Keratinocyte (primary cell): ENCODE data around the gene CELSR1. TPM values are rescaled to one million over a fixed set of nuclear protein-coding genes. Genes with fewer than 3 reads are reported as not detected.
A peak's percentile ranks its signal among the peaks of the same experiment; 100 is the strongest.

ENCODE experiments used
- DNase-seq: peaks from one replicate; pipeline ENCODE4 v3.0.0-alpha.2; 2011; ENCODE audit warnings: low read depth, missing footprints, low spot score
- FAIRE-seq: peaks from 2 replicates; lab custom pipeline; 2011; peaks lifted over from hg19 to GRCh38; lab: Jason Lieb, UNC
- H2AFZ ChIP-seq: 2 replicates; pipeline ENCODE4 v1.6.0; 2012; ENCODE audit warnings: low read length, control low read depth, inconsistent platforms; ENCODE audit not compliant: control insufficient read depth
- H3K27ac ChIP-seq: 2 replicates; pipeline ENCODE4 v1.5.1; 2011; ENCODE audit warnings: low read length; ENCODE audit not compliant: control insufficient read depth, insufficient read depth
- H3K27me3 ChIP-seq: 3 replicates; pipeline ENCODE4 v1.6.0; 2011; ENCODE audit warnings: low read length; ENCODE audit not compliant: control insufficient read depth, insufficient read depth; ENCODE audit errors: extremely low read depth
- H3K36me3 ChIP-seq, 2 experiments: 2 replicates in 1 of 2; 3 replicates in 1 of 2; pipeline ENCODE4 v1.5.1; 2011; ENCODE audit warnings: low read length in 2 of 2, mild to moderate bottlenecking in 1 of 2; ENCODE audit not compliant: control insufficient read depth in 2 of 2, insufficient read depth in 2 of 2; ENCODE audit errors: extremely low read depth in 1 of 2
- H3K4me1 ChIP-seq: 3 replicates; pipeline ENCODE4 v1.5.1; 2011; ENCODE audit warnings: low read length; ENCODE audit not compliant: control insufficient read depth, insufficient read depth; ENCODE audit errors: extremely low read depth
- H3K4me2 ChIP-seq: 3 replicates; pipeline ENCODE4 v1.6.0; 2011; ENCODE audit warnings: low read depth, low read length; ENCODE audit not compliant: control insufficient read depth, insufficient read depth; ENCODE audit errors: extremely low read depth
- H3K4me3 ChIP-seq, 3 experiments: fragments of 200-600 bp in 1 of 3; sonication (generic) in 1 of 3; 2 replicates in 2 of 3; 3 replicates in 1 of 3; pipeline ENCODE4 v1.5.1; 2011 to 2016; ENCODE audit warnings: low read length in 3 of 3, mild to moderate bottlenecking in 3 of 3, control low read depth in 2 of 3, inconsistent platforms in 1 of 3, low read depth in 1 of 3, mixed read lengths in 1 of 3, mixed run types in 1 of 3, moderate library complexity in 1 of 3; ENCODE audit not compliant: control insufficient read depth in 2 of 3, insufficient read depth in 2 of 3; ENCODE audit errors: extremely low read depth in 1 of 3
- H3K79me2 ChIP-seq: 2 replicates; pipeline ENCODE4 v1.6.0; 2012; ENCODE audit warnings: low read length; ENCODE audit not compliant: control insufficient read depth, insufficient read depth
- H3K9ac ChIP-seq: 3 replicates; pipeline ENCODE4 v1.6.0; 2011; ENCODE audit warnings: low read length; ENCODE audit not compliant: control insufficient read depth, insufficient read depth; ENCODE audit errors: extremely low read depth
- H3K9me1 ChIP-seq: 3 replicates; pipeline ENCODE4 v1.6.0; 2011; ENCODE audit warnings: low read length; ENCODE audit not compliant: control insufficient read depth, insufficient read depth; ENCODE audit errors: extremely low read depth
- H3K9me3 ChIP-seq: 2 replicates; pipeline ENCODE4 v1.5.1; 2012; ENCODE audit warnings: low read depth, low read length; ENCODE audit not compliant: control insufficient read depth
- H4K20me1 ChIP-seq: 3 replicates; pipeline ENCODE4 v1.6.0; 2011; ENCODE audit warnings: low read length; ENCODE audit not compliant: control insufficient read depth, insufficient read depth; ENCODE audit errors: extremely low read depth
- EZH2 ChIP-seq: IDR thresholded peaks from one replicate; pipeline ENCODE4 v1.6.1; 2012; ENCODE audit warnings: inconsistent platforms, mild to moderate bottlenecking, low read length, moderate library complexity
- dilution Hi-C: fragments of 300-500 bp; cut with MboI; formaldehyde crosslinking; loops from one replicate; pipeline ENCODE4 v1.7.0; 2020; ENCODE audit warnings: low sequenced_read_pairs; ENCODE audit not compliant: extremely low pct_ligation_motif_present
- polyA plus RNA-seq, 5 experiments: library from polyadenylated mRNA; depleted of rRNA in 3 of 5; stranded (reverse) in 3 of 5; stranded (forward) in 1 of 5; unstranded in 1 of 5; fragments of >200 nt; gene quantifications; 1 replicate in 1 of 5; 2 replicates in 3 of 5; 3 replicates in 1 of 5; pipeline versions ENCODE4 v1.2.1 to v1.2.3, GENCODE V29; 2011 to 2012; ENCODE audit warnings: missing spikeins in 2 of 5, low read depth in 1 of 5, low replicate concordance in 1 of 5
- TF ChIP-seq, protein P1 (sequence below), 3 experiments: IDR thresholded peaks in 1 of 3; conservative IDR thresholded peaks in 1 of 3; optimal IDR thresholded peaks in 1 of 3; 2 replicates in 2 of 3; 3 replicates in 1 of 3; pipeline versions ENCODE3 to v1.5.1; 2011; ENCODE audit warnings: low read length in 3 of 3, mild to moderate bottlenecking in 3 of 3, moderate library complexity in 2 of 3, control low read depth in 1 of 3, inconsistent platforms in 1 of 3; ENCODE audit not compliant: insufficient read depth in 2 of 3; ENCODE audit errors: extremely low read depth in 1 of 3

The CELSR1 gene
- polyA plus RNA-seq, 1 donor (not counting 4 experiments of a cell fraction or from before 2014, with no cell fraction given), result 16.1 TPM

DNA sequence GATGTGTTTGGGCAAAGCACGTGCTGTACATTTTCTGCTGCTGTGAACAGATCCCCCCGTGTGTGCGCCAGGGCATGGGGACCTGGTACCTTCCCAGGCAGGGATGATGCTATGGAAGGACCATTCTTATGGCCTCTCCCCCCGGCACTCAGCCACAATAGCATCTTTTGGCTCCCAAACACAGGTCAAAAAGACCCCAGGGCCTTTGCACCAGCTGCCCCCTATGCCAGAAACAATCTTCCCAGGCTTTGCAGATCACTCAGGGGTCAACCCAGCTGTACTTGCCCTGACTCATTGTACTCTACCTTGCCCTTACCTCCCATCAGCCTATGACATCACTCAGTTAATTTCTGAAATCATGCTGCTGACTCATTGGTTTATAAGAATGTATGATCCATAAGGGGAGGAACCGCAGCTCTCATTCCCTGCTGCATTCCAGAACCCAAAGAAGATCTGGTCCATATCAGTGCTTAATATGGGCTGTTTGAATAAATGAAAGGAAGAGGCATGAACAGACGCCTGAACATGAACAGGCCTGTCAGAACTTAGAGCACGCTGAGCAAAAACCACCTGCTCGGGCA is 100.7 kb downstream of the CELSR1 start:
- no peak overlapping the region for H3K4me3 ChIP-seq
- H2AFZ ChIP-seq, result no peak overlapping the region
- TF ChIP-seq EZH2, result no peak
- TF ChIP-seq, protein P1, sequence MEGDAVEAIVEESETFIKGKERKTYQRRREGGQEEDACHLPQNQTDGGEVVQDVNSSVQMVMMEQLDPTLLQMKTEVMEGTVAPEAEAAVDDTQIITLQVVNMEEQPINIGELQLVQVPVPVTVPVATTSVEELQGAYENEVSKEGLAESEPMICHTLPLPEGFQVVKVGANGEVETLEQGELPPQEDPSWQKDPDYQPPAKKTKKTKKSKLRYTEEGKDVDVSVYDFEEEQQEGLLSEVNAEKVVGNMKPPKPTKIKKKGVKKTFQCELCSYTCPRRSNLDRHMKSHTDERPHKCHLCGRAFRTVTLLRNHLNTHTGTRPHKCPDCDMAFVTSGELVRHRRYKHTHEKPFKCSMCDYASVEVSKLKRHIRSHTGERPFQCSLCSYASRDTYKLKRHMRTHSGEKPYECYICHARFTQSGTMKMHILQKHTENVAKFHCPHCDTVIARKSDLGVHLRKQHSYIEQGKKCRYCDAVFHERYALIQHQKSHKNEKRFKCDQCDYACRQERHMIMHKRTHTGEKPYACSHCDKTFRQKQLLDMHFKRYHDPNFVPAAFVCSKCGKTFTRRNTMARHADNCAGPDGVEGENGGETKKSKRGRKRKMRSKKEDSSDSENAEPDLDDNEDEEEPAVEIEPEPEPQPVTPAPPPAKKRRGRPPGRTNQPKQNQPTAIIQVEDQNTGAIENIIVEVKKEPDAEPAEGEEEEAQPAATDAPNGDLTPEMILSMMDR (optimal IDR thresholded peaks at IDR 0.05 in 1 of 3, IDR thresholded peaks at IDR 0.05 in 1 of 3, conservative IDR thresholded peaks at IDR 0.05 in 1 of 3; ENCODE audit: extremely low read depth in 1 of 3, insufficient read depth in 2 of 3, low read length in 3 of 3), result no peak
- dilution Hi-C loops, result no loop called here
- peak overlapping the region; percentile 24 for H3K4me2 ChIP-seq
- no peaks in the 10 kb centered on the region for H3K27me3 ChIP-seq
- peaks cover 6% of the 10 kb centered on the region for H3K4me1 ChIP-seq
- H3K36me3 ChIP-seq, result peaks cover 14 to 20% of the 10 kb centered on the region in 2 experiments
- no peaks in the 10 kb centered on the region for H4K20me1 ChIP-seq
- no peaks in the 10 kb centered on the region for H3K9me3 ChIP-seq
- H3K79me2 ChIP-seq, result no peaks in the 10 kb centered on the region
- no peaks in the 10 kb centered on the region for H3K9me1 ChIP-seq
- DNase-seq (peak; percentile 87), FAIRE-seq (peak; percentile 88)
- no peak overlapping the region for H3K9ac ChIP-seq
- peak overlapping the region; percentile 28 for H3K27ac ChIP-seq

DNA sequence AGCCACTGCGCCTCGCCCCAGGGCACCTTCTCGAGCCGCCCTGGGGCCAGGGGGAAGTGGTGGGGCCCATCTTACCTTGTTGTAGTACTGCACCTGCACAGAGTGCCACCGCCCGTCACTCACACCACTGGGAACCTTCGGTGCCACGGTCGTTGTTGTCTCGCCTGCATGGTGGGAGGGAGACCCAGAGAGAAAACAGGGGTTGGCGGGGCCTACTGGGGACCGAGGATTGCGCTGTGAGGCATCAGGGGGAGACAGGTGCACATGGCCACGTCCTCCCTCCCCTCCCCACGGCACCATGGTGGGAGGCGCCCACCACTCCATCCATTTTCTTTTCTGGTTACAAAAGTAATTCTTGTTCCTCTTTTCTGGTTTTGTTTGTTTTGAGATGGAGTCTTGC is 104.1 kb downstream of the CELSR1 start:
- no peaks in the 10 kb centered on the region for H4K20me1 ChIP-seq
- no peak overlapping the region for H3K9ac ChIP-seq
- H3K9me1 ChIP-seq, result no peaks in the 10 kb centered on the region
- no peak overlapping the region for H2AFZ ChIP-seq
- TF ChIP-seq, protein P1 (optimal IDR thresholded peaks at IDR 0.05 in 1 of 3, IDR thresholded peaks at IDR 0.05 in 1 of 3, conservative IDR thresholded peaks at IDR 0.05 in 1 of 3; ENCODE audit: extremely low read depth in 1 of 3, insufficient read depth in 2 of 3, low read length in 3 of 3), result no peak
- TF ChIP-seq EZH2, result no peak
- no peaks in the 10 kb centered on the region for H3K9me3 ChIP-seq
- FAIRE-seq (no peak), DNase-seq (no peak)
- dilution Hi-C loops, result no loop called here
- no peaks in the 10 kb centered on the region for H3K27me3 ChIP-seq
- H3K36me3 ChIP-seq, result peaks cover 19 to 30% of the 10 kb centered on the region in 2 experiments
- H3K27ac ChIP-seq, result no peak overlapping the region
- H3K4me2 ChIP-seq, result no peak overlapping the region
- no peak overlapping the region for H3K4me3 ChIP-seq
- H3K79me2 ChIP-seq, result no peaks in the 10 kb centered on the region
- peaks cover 6% of the 10 kb centered on the region for H3K4me1 ChIP-seq
